ENCODE results near the gene UBE3C.
"Not testable (repeated sequence)": the region's sequence is repeated elsewhere in the genome, so short reads cannot be mapped to it uniquely, and the experiment has no call there.

UBE3C gene

GRCh38 chr7:157139810-157140510 is 1.2 kb downstream of the UBE3C start:
- intact Hi-C loops (cut with micrococcal nuclease): loop anchor here (5.0 kb wide), 1 partner anchor 248 kb away; the partner anchor contains the start of gene LMBR1
- H3K27me3 Mint-ChIP-seq: no peaks in the 10 kb centered on the region

GRCh38 chr7:157140511-157140905 is 1.8 kb downstream of the UBE3C start:
- peak overlapping the region; percentile 79 for H3K4me3 Mint-ChIP-seq
- peak overlapping the region; percentile 74 for H3K27ac Mint-ChIP-seq
- peaks cover 61% of the 10 kb centered on the region for H3K4me1 Mint-ChIP-seq (ENCODE audit: low read depth)
- H3K27me3 Mint-ChIP-seq: no peaks in the 10 kb centered on the region
- intact Hi-C loops (cut with micrococcal nuclease): loop anchor here (5.0 kb wide), 1 partner anchor 248 kb away; the partner anchor contains the start of gene LMBR1
- peaks cover 47% of the 10 kb centered on the region for H3K36me3 Mint-ChIP-seq (ENCODE audit: low read depth)
- H3K9me3 Mint-ChIP-seq: no peaks in the 10 kb centered on the region

More at GRCh38 chr7:157139810-157140510, 1.2 kb downstream of the UBE3C start:
- peaks cover 47% of the 10 kb centered on the region for H3K36me3 Mint-ChIP-seq (ENCODE audit: low read depth)
- peak overlapping the region; percentile 79 for H3K4me3 Mint-ChIP-seq
- H3K4me1 Mint-ChIP-seq (ENCODE audit: low read depth): peaks cover 58% of the 10 kb centered on the region
- no peaks in the 10 kb centered on the region for H3K9me3 Mint-ChIP-seq
- peak overlapping the region; percentile 74 for H3K27ac Mint-ChIP-seq

GRCh38 chr7:157141525-157142060 is 2.9 kb downstream of the UBE3C start:
- H3K27me3 Mint-ChIP-seq: no peaks in the 10 kb centered on the region
- H3K36me3 Mint-ChIP-seq (ENCODE audit: low read depth): peaks cover 55% of the 10 kb centered on the region
- intact Hi-C loops (cut with micrococcal nuclease): loop anchor here (5.0 kb wide), 1 partner anchor 249 kb away; the partner anchor contains the start of gene LMBR1
- no peak overlapping the region for H3K4me3 Mint-ChIP-seq
- H3K27ac Mint-ChIP-seq: no peak overlapping the region
- H3K4me1 Mint-ChIP-seq (ENCODE audit: low read depth): peaks cover 63% of the 10 kb centered on the region
- H3K9me3 Mint-ChIP-seq: no peaks in the 10 kb centered on the region

GRCh38 chr7:157143788-157144187 is 5.1 kb downstream of the UBE3C start:
- intact Hi-C loops (cut with micrococcal nuclease): loop anchor here (5.0 kb wide), 1 partner anchor 251 kb away; the partner anchor contains the start of gene LMBR1
- H3K27ac Mint-ChIP-seq: no peak overlapping the region

GRCh38 chr7:157149317-157149716 is 10.6 kb downstream of the UBE3C start:
- Mint-ChIP-seq H3K27ac (no peak overlapping the region), H3K4me1 (ENCODE audit: low read depth) (peaks cover 46% of the 10 kb centered on the region), H3K4me3 (no peak overlapping the region), H3K9me3 (no peaks in the 10 kb centered on the region), H3K27me3 (no peaks in the 10 kb centered on the region), H3K36me3 (ENCODE audit: low read depth) (peaks cover 38% of the 10 kb centered on the region)
- intact Hi-C loops (cut with micrococcal nuclease): no loop called here

More at GRCh38 chr7:157143788-157144187, 5.1 kb downstream of the UBE3C start:
- H3K4me3 Mint-ChIP-seq: no peak overlapping the region
- peaks cover 56% of the 10 kb centered on the region for H3K36me3 Mint-ChIP-seq (ENCODE audit: low read depth)
- H3K9me3 Mint-ChIP-seq: no peaks in the 10 kb centered on the region
- H3K27me3 Mint-ChIP-seq: no peaks in the 10 kb centered on the region
- H3K4me1 Mint-ChIP-seq (ENCODE audit: low read depth): peaks cover 67% of the 10 kb centered on the region

GRCh38 chr7:157150882-157151281 is 12.2 kb downstream of the UBE3C start:
- H3K9me3 Mint-ChIP-seq: no peaks in the 10 kb centered on the region

GRCh38 chr7:157151626-157152339 is 13.1 kb downstream of the UBE3C start:
- intact Hi-C loops (cut with micrococcal nuclease): no loop called here
- H3K4me1 Mint-ChIP-seq (ENCODE audit: low read depth): peaks cover 29% of the 10 kb centered on the region
- no peak overlapping the region for H3K27ac Mint-ChIP-seq

More at GRCh38 chr7:157150882-157151281, 12.2 kb downstream of the UBE3C start:
- Mint-ChIP-seq H3K27ac (no peak overlapping the region), H3K27me3 (no peaks in the 10 kb centered on the region), H3K4me3 (no peak overlapping the region), H3K36me3 (ENCODE audit: low read depth) (peaks cover 37% of the 10 kb centered on the region), H3K4me1 (ENCODE audit: low read depth) (peaks cover 37% of the 10 kb centered on the region)
- intact Hi-C loops (cut with micrococcal nuclease): no loop called here

GRCh38 chr7:157152391-157152937 is 13.7 kb downstream of the UBE3C start:
- no peaks in the 10 kb centered on the region for H3K27me3 Mint-ChIP-seq
- H3K36me3 Mint-ChIP-seq (ENCODE audit: low read depth): peaks cover 28% of the 10 kb centered on the region
- H3K4me3 Mint-ChIP-seq: no peak overlapping the region
- H3K27ac Mint-ChIP-seq: no peak overlapping the region
- no peaks in the 10 kb centered on the region for H3K9me3 Mint-ChIP-seq
- intact Hi-C loops (cut with micrococcal nuclease): no loop called here
- H3K4me1 Mint-ChIP-seq (ENCODE audit: low read depth): peaks cover 26% of the 10 kb centered on the region

More at GRCh38 chr7:157151626-157152339, 13.1 kb downstream of the UBE3C start:
- H3K4me3 Mint-ChIP-seq: no peak overlapping the region
- peaks cover 28% of the 10 kb centered on the region for H3K36me3 Mint-ChIP-seq (ENCODE audit: low read depth)
- H3K27me3 Mint-ChIP-seq: no peaks in the 10 kb centered on the region
- H3K9me3 Mint-ChIP-seq: no peaks in the 10 kb centered on the region

- Mint-ChIP-seq H3K4me3 (no peak overlapping the region), H3K4me1 (ENCODE audit: low read depth) (peaks cover 21% of the 10 kb centered on the region), H3K36me3 (ENCODE audit: low read depth) (peaks cover 28% of the 10 kb centered on the region), H3K27me3 (no peaks in the 10 kb centered on the region), H3K27ac (no peak overlapping the region), H3K9me3 (no peaks in the 10 kb centered on the region)
- intact Hi-C loops (cut with micrococcal nuclease): no loop called here
These were observed 14.5 kb downstream of the UBE3C start for GRCh38 chr7:157153260-157153659.

GRCh38 chr7:157155959-157156358 is 17.2 kb downstream of the UBE3C start:
- Mint-ChIP-seq H3K9me3 (no peaks in the 10 kb centered on the region), H3K4me3 (no peak overlapping the region), H3K27ac (no peak overlapping the region), H3K27me3 (no peaks in the 10 kb centered on the region), H3K4me1 (ENCODE audit: low read depth) (peaks cover 25% of the 10 kb centered on the region), H3K36me3 (ENCODE audit: low read depth) (peaks cover 28% of the 10 kb centered on the region)
- intact Hi-C loops (cut with micrococcal nuclease): no loop called here

GRCh38 chr7:157158400-157158799 is 19.7 kb downstream of the UBE3C start:
- H3K27ac Mint-ChIP-seq: no peak overlapping the region
- peaks cover 8% of the 10 kb centered on the region for H3K4me1 Mint-ChIP-seq (ENCODE audit: low read depth)
- no peak overlapping the region for H3K4me3 Mint-ChIP-seq
- H3K27me3 Mint-ChIP-seq: no peaks in the 10 kb centered on the region
- H3K36me3 Mint-ChIP-seq (ENCODE audit: low read depth): peaks cover 11% of the 10 kb centered on the region
- H3K9me3 Mint-ChIP-seq: no peaks in the 10 kb centered on the region
- intact Hi-C loops (cut with micrococcal nuclease): no loop called here

GRCh38 chr7:157159537-157159936 is 20.8 kb downstream of the UBE3C start:
- H3K27me3 Mint-ChIP-seq; H3K36me3 Mint-ChIP-seq (ENCODE audit: low read depth); intact Hi-C loops (cut with micrococcal nuclease): not testable (repeated sequence)

GRCh38 chr7:157160433-157160832 is 21.7 kb downstream of the UBE3C start:
- Mint-ChIP-seq H3K36me3 (ENCODE audit: low read depth) (peaks cover 15% of the 10 kb centered on the region), H3K27ac (no peak overlapping the region)

More at GRCh38 chr7:157159537-157159936, 20.8 kb downstream of the UBE3C start:
- not testable (repeated sequence) for H3K9me3 Mint-ChIP-seq; H3K4me3 Mint-ChIP-seq; H3K27ac Mint-ChIP-seq; H3K4me1 Mint-ChIP-seq (ENCODE audit: low read depth)

GRCh38 chr7:157165987-157166386 is 27.3 kb downstream of the UBE3C start:
- Mint-ChIP-seq H3K4me1 (ENCODE audit: low read depth) (no peaks in the 10 kb centered on the region), H3K36me3 (ENCODE audit: low read depth) (peaks cover 67% of the 10 kb centered on the region), H3K9me3 (peaks cover 9% of the 10 kb centered on the region), H3K4me3 (no peak overlapping the region), H3K27ac (no peak overlapping the region), H3K27me3 (no peaks in the 10 kb centered on the region)
- intact Hi-C loops (cut with micrococcal nuclease): no loop called here

More at GRCh38 chr7:157160433-157160832, 21.7 kb downstream of the UBE3C start:
- Mint-ChIP-seq H3K4me3 (no peak overlapping the region), H3K27me3 (no peaks in the 10 kb centered on the region), H3K9me3 (peaks cover 1% of the 10 kb centered on the region), H3K4me1 (ENCODE audit: low read depth) (peaks cover 3% of the 10 kb centered on the region)
- intact Hi-C loops (cut with micrococcal nuclease): no loop called here
